Ovary (tissue), 9 donors: ENCODE measurements around the gene LRRC32. TPM values are rescaled to one million over a fixed set of nuclear protein-coding genes. Genes with fewer than 3 reads are reported as not detected.
A peak's percentile ranks its signal among the peaks of the same experiment; 100 is the strongest.

Experiments used
- DNase-seq, 5 donors: peaks; one replicate each; pipeline ENCODE4 v3.0.0-alpha.2; 2019 to 2020
- H3K27ac ChIP-seq, 2 donors: fragments of 200-600 bp; one replicate each; pipeline versions ENCODE4 v1.5.1 to v1.8.0; 2019 to 2022
- H3K27me3 ChIP-seq: fragments of 200-600 bp; one replicate; pipeline ENCODE4 v1.8.0; 2022
- H3K36me3 ChIP-seq: fragments of 200-600 bp; sonication (generic); one replicate; pipeline ENCODE4 v1.5.1; 2019
- H3K4me1 ChIP-seq: one replicate; pipeline ENCODE4 v1.8.1; 2013; ENCODE audit warnings: mild to moderate bottlenecking, moderate library complexity; ENCODE audit not compliant: insufficient read depth
- H3K4me3 ChIP-seq: fragments of 200-600 bp; sonication (generic); one replicate; pipeline ENCODE4 v1.5.1; 2017
- H3K9me3 ChIP-seq, 2 donors: fragments of 200-600 bp in 1 of 2; sonication (generic) in 1 of 2; one replicate each; pipeline versions ENCODE4 v1.5.1 to v1.8.1; 2013 to 2019; ENCODE audit warnings: mild to moderate bottlenecking in 1 of 2, moderate library complexity in 1 of 2
- EP300 ChIP-seq: sonication (generic); formaldehyde crosslinking; IDR thresholded peaks from one replicate; pipeline ENCODE4 v1.6.1; 2017; ENCODE audit warnings: antibody characterized with exemption
- POLR2A ChIP-seq: fragments of 450-650 bp; IDR thresholded peaks from one replicate; pipeline ENCODE4 v1.6.1; 2017; ENCODE audit warnings: antibody characterized with exemption, mild to moderate bottlenecking, moderate library complexity
- WGBS, 3 donors: extraction: QIAGEN DNeasy Blood & Tissue Kit in 1 of 3; methylation state at CpG; one replicate each; pipeline versions ENCODE4 v1.1.5 to v1.1.7; 2013 to 2017; 5-methylcytosine and 5-hydroxymethylcytosine counted together
- intact Hi-C, 4 donors: fragments of 100-400 bp; cut with DNase I; formaldehyde crosslinking; loops; one replicate each; pipeline versions ENCODE4 v1.11.0 to v1.15.1; 2022 to 2023
- polyA plus RNA-seq, 2 donors: library from polyadenylated mRNA; stranded (reverse); fragments of 200-250 nt in 1 of 2; fragments of 350-450 nt in 1 of 2; fragmentation: Illumina TruSeq in 1 of 2; extraction: RNeasy Lipid Tissue Mini Kit (QIAGEN cat#74804) in 1 of 2; gene quantifications; one replicate each; pipeline ENCODE4 v1.2.3, GENCODE V29; 2013 to 2014
- total RNA-seq, 7 donors: library from RNA; depleted of rRNA in 2 of 7; stranded (reverse); fragments of >200 nt in 2 of 7; fragmentation: NEBNext Ultra II Directional in 3 of 7; extraction: Animal tissue kit (Norgen Biotek cat#: 25700) in 3 of 7; gene quantifications; one replicate each; pipeline versions ENCODE4 v1.1.0 to v1.2.4, GENCODE V29; 2016 to 2023
- TF ChIP-seq, protein P1 (sequence below), 3 donors: fragments of 450-650 bp in 2 of 3; fragments of 200-600 bp in 1 of 3; IDR thresholded peaks; one replicate each; pipeline versions ENCODE4 v1.5.1 to v1.8.0; 2016 to 2022; ENCODE audit warnings: antibody characterized with exemption in 3 of 3, mild to moderate bottlenecking in 1 of 3
- donor health status: DM: no; HTN: no; CAD: no; lungs with moderate emphysema.
- donor health status: DM: no; HTN: no; CAD: no.
- donor health status: Bipolar disorder and iron deficiency.
- donor health status: DM: yes; HTN: yes; CAD: no.
- donor health status: DM: no; HTN: no; CAD: no.
- donor health status: DM: yes; HTN: yes; CAD: no.

The LRRC32 gene
- total and polyA plus RNA-seq, 9 donors, result 3.2 to 47.1 (median 29.5) TPM

DNA sequence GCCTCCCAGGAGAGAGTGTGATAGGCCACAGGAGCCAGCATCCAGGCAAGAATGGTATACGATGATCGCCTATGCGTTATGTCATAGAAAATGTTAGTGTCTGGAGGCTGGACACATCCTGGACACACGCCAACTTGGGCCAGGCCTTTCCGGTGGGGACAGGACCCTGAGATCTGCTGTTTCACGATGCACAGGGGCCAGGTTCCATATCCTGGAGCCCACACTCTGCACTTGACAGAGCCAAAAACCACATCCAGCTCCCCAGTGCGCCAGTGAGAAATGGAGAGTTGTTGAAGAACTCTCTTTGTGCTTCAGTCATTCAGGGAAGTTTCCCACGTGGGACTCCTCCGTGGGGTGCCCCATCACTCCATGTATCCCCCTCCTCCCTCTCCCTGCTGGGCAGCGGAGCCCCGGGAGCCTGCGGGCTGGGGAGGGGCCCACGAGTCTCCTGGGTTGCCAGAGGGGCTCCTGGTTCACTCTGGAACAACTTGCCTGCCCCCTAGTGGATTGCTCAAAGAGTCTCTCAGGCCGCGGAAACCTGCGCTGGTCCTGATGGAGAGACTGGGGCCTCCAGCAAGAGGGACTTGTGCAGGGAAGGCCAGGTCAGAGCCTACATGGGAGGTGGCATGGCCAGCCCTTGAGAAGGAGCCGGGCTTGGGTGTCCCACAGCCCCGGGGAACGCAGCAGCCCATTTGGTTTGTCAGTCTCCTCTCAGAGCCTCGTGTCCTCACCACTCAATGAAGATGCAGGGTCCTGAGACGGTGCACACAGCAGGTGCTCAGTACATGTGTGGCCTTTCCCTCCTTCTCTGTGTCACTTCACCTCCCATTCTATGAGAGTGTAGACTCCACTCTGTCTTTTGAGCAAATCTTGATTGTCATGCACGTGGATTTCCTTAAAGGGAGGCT, 10.2 kb upstream of the LRRC32 start:
- WGBS, 3 donors, result 31 to 32% (median 32%) methylated on average over 19 to 22 of the region's 22 CpGs

DNA sequence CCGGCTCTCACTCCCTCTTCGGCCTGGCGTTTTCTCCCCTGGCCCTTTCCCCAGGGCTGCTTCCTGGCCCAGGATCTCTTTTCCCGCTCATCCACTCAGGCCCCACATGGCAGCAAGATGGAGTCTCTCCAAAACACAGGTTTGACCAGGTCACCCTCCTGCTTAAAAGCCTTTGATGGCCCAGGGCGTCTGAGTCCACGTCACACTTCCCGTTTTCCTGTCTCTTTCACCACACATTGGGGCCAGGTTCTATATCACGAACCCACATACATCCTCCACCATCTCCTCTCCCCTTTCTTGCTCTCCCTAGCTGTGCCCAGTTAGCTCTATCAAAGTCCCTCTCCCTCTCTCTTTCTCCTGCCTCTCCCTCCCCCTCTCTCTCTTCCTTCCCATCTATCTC, 7.8 kb upstream of the LRRC32 start:
- intact Hi-C loops, result loop anchor here in 2 of 4 donors (2.0 to 10.0 kb wide), 3 partner anchors 72 to 84 kb away; no protein-coding TSS in a partner anchor
- H3K4me1 ChIP-seq, result no peaks in the 10 kb centered on the region
- no peaks in the 10 kb centered on the region for H3K36me3 ChIP-seq
- no peak overlapping the region for H3K27ac ChIP-seq
- H3K27me3 ChIP-seq, result no peaks in the 10 kb centered on the region
- WGBS, 3 donors, result 88 to 93% (median 92%) methylated on average over 8 of the region's 8 CpGs
- no peak for DNase-seq
- TF ChIP-seq POLR2A, result no peak
- no peak for TF ChIP-seq EP300
- TF ChIP-seq, protein P1, sequence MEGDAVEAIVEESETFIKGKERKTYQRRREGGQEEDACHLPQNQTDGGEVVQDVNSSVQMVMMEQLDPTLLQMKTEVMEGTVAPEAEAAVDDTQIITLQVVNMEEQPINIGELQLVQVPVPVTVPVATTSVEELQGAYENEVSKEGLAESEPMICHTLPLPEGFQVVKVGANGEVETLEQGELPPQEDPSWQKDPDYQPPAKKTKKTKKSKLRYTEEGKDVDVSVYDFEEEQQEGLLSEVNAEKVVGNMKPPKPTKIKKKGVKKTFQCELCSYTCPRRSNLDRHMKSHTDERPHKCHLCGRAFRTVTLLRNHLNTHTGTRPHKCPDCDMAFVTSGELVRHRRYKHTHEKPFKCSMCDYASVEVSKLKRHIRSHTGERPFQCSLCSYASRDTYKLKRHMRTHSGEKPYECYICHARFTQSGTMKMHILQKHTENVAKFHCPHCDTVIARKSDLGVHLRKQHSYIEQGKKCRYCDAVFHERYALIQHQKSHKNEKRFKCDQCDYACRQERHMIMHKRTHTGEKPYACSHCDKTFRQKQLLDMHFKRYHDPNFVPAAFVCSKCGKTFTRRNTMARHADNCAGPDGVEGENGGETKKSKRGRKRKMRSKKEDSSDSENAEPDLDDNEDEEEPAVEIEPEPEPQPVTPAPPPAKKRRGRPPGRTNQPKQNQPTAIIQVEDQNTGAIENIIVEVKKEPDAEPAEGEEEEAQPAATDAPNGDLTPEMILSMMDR (IDR thresholded peaks at IDR 0.05), result no peak
- no peaks in the 10 kb centered on the region for H3K9me3 ChIP-seq
- H3K4me3 ChIP-seq, result no peak overlapping the region

More for the DNA sequence above, 10.2 kb upstream of the LRRC32 start:
- Histone ChIP-seq H3K4me3 (no peak overlapping the region), H3K27me3 (no peaks in the 10 kb centered on the region), H3K27ac (no peak overlapping the region), H3K4me1 (no peaks in the 10 kb centered on the region), H3K9me3 (no peaks in the 10 kb centered on the region), H3K36me3 (no peaks in the 10 kb centered on the region)
- intact Hi-C loops, result loop anchor here in 1 of 4 donors (5.0 kb wide), 1 partner anchor 128 kb away; no protein-coding TSS in a partner anchor
- TF ChIP-seq, protein P1 (IDR thresholded peaks at IDR 0.05), result peak; percentile 75 to 95 (median 84)
- no peak for TF ChIP-seq POLR2A
- peak; percentile 70 to 82 (median 79) for DNase-seq

DNA sequence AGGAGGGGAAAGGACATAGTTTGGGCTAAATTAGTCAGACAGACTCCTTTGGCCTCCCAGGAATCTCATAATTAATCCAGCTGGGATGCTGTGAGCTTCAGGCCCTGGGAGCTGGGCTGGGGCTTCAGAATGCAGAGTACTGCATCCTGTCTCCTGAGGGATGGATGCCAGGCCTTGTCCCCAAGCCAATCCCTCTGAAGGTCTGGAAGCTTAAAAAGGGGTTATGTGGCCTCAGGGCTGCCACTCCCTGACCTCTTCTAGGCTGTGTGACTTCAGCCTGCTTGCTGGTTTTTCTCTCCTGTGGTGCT, 6.9 kb upstream of the LRRC32 start:
- H3K27ac ChIP-seq, result no peak overlapping the region
- no peaks in the 10 kb centered on the region for H3K36me3 ChIP-seq
- intact Hi-C loops, result loop anchor here in 2 of 4 donors (5.0 to 10.0 kb wide), 2 partner anchors 80 to 83 kb away; no protein-coding TSS in a partner anchor
- H3K9me3 ChIP-seq, result no peaks in the 10 kb centered on the region
- TF ChIP-seq POLR2A (no peak), EP300 (no peak)
- TF ChIP-seq, protein P1 (IDR thresholded peaks at IDR 0.05), result no peak
- no peak overlapping the region for H3K4me3 ChIP-seq
- no peaks in the 10 kb centered on the region for H3K27me3 ChIP-seq
- no peak for DNase-seq
- peaks cover 5% of the 10 kb centered on the region for H3K4me1 ChIP-seq

DNA sequence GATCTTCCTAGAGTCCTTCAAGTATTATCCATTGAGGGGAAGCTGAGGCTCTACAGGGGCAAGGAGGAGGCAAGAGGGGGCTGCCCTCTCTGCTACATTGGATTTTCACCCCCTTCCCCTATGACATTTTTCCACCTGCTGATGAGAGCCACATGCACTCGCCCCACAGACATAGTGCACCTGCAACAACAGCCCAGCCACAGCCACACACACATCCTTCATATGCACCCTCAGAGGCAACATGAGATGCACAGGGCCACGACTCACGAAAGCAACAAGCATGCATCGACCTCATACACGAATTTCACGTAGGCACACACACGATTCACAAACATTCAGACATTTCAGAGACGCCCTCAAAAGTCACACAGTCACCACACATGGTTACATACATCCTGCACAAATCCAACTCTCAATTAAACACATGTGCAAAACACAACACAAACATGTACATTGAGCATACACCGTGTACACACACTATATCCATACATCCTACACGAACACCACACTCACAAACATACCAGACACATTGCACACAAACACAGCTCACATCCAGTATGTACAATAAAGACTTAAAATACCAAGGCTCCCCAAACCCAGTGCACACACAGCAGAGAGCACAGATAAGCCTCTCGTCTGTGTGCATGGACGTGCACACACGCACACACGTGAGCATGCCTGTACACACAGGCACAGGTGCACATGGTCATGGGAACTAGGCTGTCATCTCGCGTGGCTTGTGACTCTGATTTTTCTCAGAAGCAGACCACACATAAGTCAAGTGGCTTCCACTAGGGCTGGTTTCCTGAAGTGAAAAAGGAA, 6.3 kb upstream of the LRRC32 start:
- H3K36me3 ChIP-seq, result no peaks in the 10 kb centered on the region
- WGBS, 3 donors, result 79 to 81% (median 80%) methylated on average over 16 of the region's 16 CpGs
- H3K27me3 ChIP-seq, result no peaks in the 10 kb centered on the region
- no peak for DNase-seq
- H3K9me3 ChIP-seq, result no peaks in the 10 kb centered on the region
- no peak overlapping the region for H3K4me3 ChIP-seq
- TF ChIP-seq, protein P1 (IDR thresholded peaks at IDR 0.05), result no peak
- TF ChIP-seq EP300 (no peak), POLR2A (no peak)
- no peak overlapping the region for H3K27ac ChIP-seq
- intact Hi-C loops, result loop anchor here in 2 of 4 donors (5.0 to 10.0 kb wide), 2 partner anchors 80 to 82 kb away; no protein-coding TSS in a partner anchor
- H3K4me1 ChIP-seq, result peaks cover 5% of the 10 kb centered on the region
